ENCODE results near the gene ZNF654. TPM values are rescaled to one million over a fixed set of nuclear protein-coding genes. Genes with fewer than 3 reads are reported as not detected.

Gene ZNF654
- total and polyA plus RNA-seq, 2 experiments from 2014 or later = 6.3 to 16.2 TPM

- peaks cover 35% of the 10 kb centered on the region for H4K20me1 ChIP-seq (ENCODE audit: insufficient read depth, poor library complexity, severe bottlenecking)
- peak overlapping the region; percentile 91 for H3K27ac ChIP-seq
- peak overlapping the region; percentile 69 for H2AFZ ChIP-seq
- TF ChIP-seq CTCF (IDR thresholded peaks at IDR 0.05; ENCODE audit: poor library complexity) (no peak), EZH2phosphoT487 (IDR thresholded peaks at IDR 0.05; ENCODE audit: low read depth, severe bottlenecking, unreplicated experiment) (no peak), EZH2 (IDR thresholded peaks at IDR 0.05; ENCODE audit: borderline replicate concordance) (no peak)
- DNase-seq (ENCODE audit: low spot score) = no peak
- no peaks in the 10 kb centered on the region for H3K36me3 ChIP-seq (replicated peaks; ENCODE audit: insufficient read depth, low read depth)
- H3K9me2 ChIP-seq (replicated peaks; ENCODE audit: insufficient read depth) = no peaks in the 10 kb centered on the region
- peak overlapping the region; percentile 51 for H3K4me3 ChIP-seq
- no peaks in the 10 kb centered on the region for H3K9me3 ChIP-seq (ENCODE audit: low read depth)
- under 1% methylated on average over 34 of the region's 45 CpGs for WGBS (ENCODE audit: low lambda C conversion rate, missing lambda C conversion rate)
- peaks cover 77% of the 10 kb centered on the region for H3K79me2 ChIP-seq
- H3K4me2 ChIP-seq = peak overlapping the region; percentile 79
- H3K4me1 ChIP-seq (ENCODE audit: insufficient read depth) = peaks cover 18% of the 10 kb centered on the region
- no peaks in the 10 kb centered on the region for H3K27me3 ChIP-seq
Observed at GRCh38 chr3:88059380-88060170, 520 bp downstream of the ZNF654 start.

- H3K27ac ChIP-seq = no peak overlapping the region
- H3K79me2 ChIP-seq = peaks cover 87% of the 10 kb centered on the region
- no peaks in the 10 kb centered on the region for H3K9me3 ChIP-seq (ENCODE audit: low read depth)
- no peaks in the 10 kb centered on the region for H3K9me2 ChIP-seq (replicated peaks; ENCODE audit: insufficient read depth)
- peak overlapping the region; percentile 79 for H3K4me2 ChIP-seq
- H2AFZ ChIP-seq = no peak overlapping the region
- H3K4me1 ChIP-seq (ENCODE audit: insufficient read depth) = peaks cover 18% of the 10 kb centered on the region
- WGBS (ENCODE audit: low lambda C conversion rate, missing lambda C conversion rate) = 81% methylated on average over 1 of the region's 1 CpG
- no peaks in the 10 kb centered on the region for H3K36me3 ChIP-seq (replicated peaks; ENCODE audit: insufficient read depth, low read depth)
- TF ChIP-seq EZH2 (IDR thresholded peaks at IDR 0.05; ENCODE audit: borderline replicate concordance) (no peak), CTCF (IDR thresholded peaks at IDR 0.05; ENCODE audit: poor library complexity) (no peak), EZH2phosphoT487 (IDR thresholded peaks at IDR 0.05; ENCODE audit: low read depth, severe bottlenecking, unreplicated experiment) (no peak)
- H4K20me1 ChIP-seq (ENCODE audit: insufficient read depth, poor library complexity, severe bottlenecking) = peaks cover 43% of the 10 kb centered on the region
- no peak for DNase-seq (ENCODE audit: low spot score)
- H3K4me3 ChIP-seq = no peak overlapping the region
- H3K27me3 ChIP-seq = no peaks in the 10 kb centered on the region
Observed at GRCh38 chr3:88061746-88062145, 2.7 kb downstream of the ZNF654 start.

- no peaks in the 10 kb centered on the region for H3K9me3 ChIP-seq (ENCODE audit: low read depth)
- H3K4me2 ChIP-seq = no peak overlapping the region
- peaks cover 17% of the 10 kb centered on the region for H4K20me1 ChIP-seq (ENCODE audit: insufficient read depth, poor library complexity, severe bottlenecking)
- no peak overlapping the region for H2AFZ ChIP-seq
- no peak for DNase-seq (ENCODE audit: low spot score)
- H3K36me3 ChIP-seq (replicated peaks; ENCODE audit: insufficient read depth, low read depth) = no peaks in the 10 kb centered on the region
- H3K27me3 ChIP-seq = no peaks in the 10 kb centered on the region
- peaks cover 7% of the 10 kb centered on the region for H3K4me1 ChIP-seq (ENCODE audit: insufficient read depth)
- TF ChIP-seq CTCF (IDR thresholded peaks at IDR 0.05; ENCODE audit: poor library complexity) = no peak
- no peak for TF ChIP-seq EZH2 (IDR thresholded peaks at IDR 0.05; ENCODE audit: borderline replicate concordance)
- no peak for TF ChIP-seq EZH2phosphoT487 (IDR thresholded peaks at IDR 0.05; ENCODE audit: low read depth, severe bottlenecking, unreplicated experiment)
- 96% methylated on average over 2 of the region's 2 CpGs for WGBS (ENCODE audit: low lambda C conversion rate, missing lambda C conversion rate)
- H3K27ac ChIP-seq = no peak overlapping the region
- H3K4me3 ChIP-seq = no peak overlapping the region
- no peaks in the 10 kb centered on the region for H3K9me2 ChIP-seq (replicated peaks; ENCODE audit: insufficient read depth)
- peaks cover 87% of the 10 kb centered on the region for H3K79me2 ChIP-seq
Observed at GRCh38 chr3:88075072-88075471, 16.0 kb downstream of the ZNF654 start.
